Measurements from ENCODE around the gene CMSS1.

- TF ChIP-seq HBP1 (CRISPR knock-in tag; IDR thresholded peaks at IDR 0.05; ENCODE audit: low read depth) (no peak), KLF12 (CRISPR knock-in tag; IDR thresholded peaks at IDR 0.05; ENCODE audit: borderline replicate concordance) (no peak), KDM1A (CRISPR knock-in tag; IDR thresholded peaks at IDR 0.05) (no peak), CTCF (CRISPR knock-in tag; IDR thresholded peaks at IDR 0.05) (no peak), IRF2 (CRISPR knock-in tag; IDR thresholded peaks at IDR 0.05) (no peak), HCFC1 (IDR thresholded peaks at IDR 0.05; ENCODE audit: low read depth, low read length) (no peak), PTBP1 (IDR thresholded peaks at IDR 0.05; ENCODE audit: low read depth, low read length, poor library complexity, severe bottlenecking) (no peak), ATF4 (CRISPR knock-in tag; IDR thresholded peaks at IDR 0.05) (no peak), MTA3 (CRISPR knock-in tag; IDR thresholded peaks at IDR 0.05) (no peak), CEBPB (IDR thresholded peaks at IDR 0.05; ENCODE audit: borderline replicate concordance, low read depth, low read length) (no peak), EP300 (IDR thresholded peaks at IDR 0.05; ENCODE audit: low read depth in 2 of 2, low read length in 2 of 2) (no peak), EP300 (CRISPR knock-in tag; IDR thresholded peaks at IDR 0.05; ENCODE audit: borderline replicate concordance) (no peak), FOXK2 (IDR thresholded peaks at IDR 0.05) (no peak), TFDP1 (CRISPR knock-in tag; IDR thresholded peaks at IDR 0.05; ENCODE audit: borderline replicate concordance) (no peak)
Measured at GRCh38 chr3:99981138-99981537, 163.5 kb downstream of the CMSS1 start.

All from HepG2 (cell line).